Cardiac fibroblast (primary cell): ENCODE results near the gene ANP32A.

Experiments
- DNase-seq, 2 donors: peaks; one replicate each; pipeline versions ENCODE4 v3.0.0 to v3.0.0-alpha.2; 2010; ENCODE audit warnings: low read depth in 2 of 2
- H3K4me3 ChIP-seq, 2 donors: replicated peaks in 1 of 2; 1 replicate in 1 of 2; 2 replicates in 1 of 2; pipeline ENCODE4 v1.5.1; 2011; ENCODE audit warnings: low read depth in 2 of 2, low read length in 2 of 2, mild to moderate bottlenecking in 2 of 2, moderate library complexity in 1 of 2
- TF ChIP-seq, protein P1 (sequence below): IDR thresholded peaks from one replicate; pipeline ENCODE4 v1.5.1; 2011; ENCODE audit warnings: low read depth, mild to moderate bottlenecking, low read length, inconsistent platforms

ANP32A gene

DNA sequence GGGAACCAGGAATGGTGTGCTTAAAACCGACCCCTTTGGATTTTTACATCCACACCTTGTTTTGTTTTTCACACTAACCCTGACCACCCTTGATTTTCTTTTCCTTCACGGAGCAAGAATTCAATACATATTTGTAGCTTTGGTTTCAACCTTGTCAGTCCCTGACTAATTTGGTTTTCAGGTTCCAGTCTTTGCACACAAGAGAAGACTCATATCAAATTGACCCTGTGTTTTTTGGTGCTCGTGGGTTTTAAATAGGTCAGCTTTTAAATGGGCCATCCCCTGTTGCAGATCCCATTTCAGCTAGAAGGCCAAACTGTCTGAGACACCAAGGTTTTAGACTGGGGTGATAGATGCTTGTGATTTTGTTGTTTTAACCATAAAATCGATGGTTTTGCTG lies 26.4 kb downstream of the ANP32A start:
- TF ChIP-seq, protein P1, sequence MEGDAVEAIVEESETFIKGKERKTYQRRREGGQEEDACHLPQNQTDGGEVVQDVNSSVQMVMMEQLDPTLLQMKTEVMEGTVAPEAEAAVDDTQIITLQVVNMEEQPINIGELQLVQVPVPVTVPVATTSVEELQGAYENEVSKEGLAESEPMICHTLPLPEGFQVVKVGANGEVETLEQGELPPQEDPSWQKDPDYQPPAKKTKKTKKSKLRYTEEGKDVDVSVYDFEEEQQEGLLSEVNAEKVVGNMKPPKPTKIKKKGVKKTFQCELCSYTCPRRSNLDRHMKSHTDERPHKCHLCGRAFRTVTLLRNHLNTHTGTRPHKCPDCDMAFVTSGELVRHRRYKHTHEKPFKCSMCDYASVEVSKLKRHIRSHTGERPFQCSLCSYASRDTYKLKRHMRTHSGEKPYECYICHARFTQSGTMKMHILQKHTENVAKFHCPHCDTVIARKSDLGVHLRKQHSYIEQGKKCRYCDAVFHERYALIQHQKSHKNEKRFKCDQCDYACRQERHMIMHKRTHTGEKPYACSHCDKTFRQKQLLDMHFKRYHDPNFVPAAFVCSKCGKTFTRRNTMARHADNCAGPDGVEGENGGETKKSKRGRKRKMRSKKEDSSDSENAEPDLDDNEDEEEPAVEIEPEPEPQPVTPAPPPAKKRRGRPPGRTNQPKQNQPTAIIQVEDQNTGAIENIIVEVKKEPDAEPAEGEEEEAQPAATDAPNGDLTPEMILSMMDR = no peak
- DNase-seq = no peak

DNA sequence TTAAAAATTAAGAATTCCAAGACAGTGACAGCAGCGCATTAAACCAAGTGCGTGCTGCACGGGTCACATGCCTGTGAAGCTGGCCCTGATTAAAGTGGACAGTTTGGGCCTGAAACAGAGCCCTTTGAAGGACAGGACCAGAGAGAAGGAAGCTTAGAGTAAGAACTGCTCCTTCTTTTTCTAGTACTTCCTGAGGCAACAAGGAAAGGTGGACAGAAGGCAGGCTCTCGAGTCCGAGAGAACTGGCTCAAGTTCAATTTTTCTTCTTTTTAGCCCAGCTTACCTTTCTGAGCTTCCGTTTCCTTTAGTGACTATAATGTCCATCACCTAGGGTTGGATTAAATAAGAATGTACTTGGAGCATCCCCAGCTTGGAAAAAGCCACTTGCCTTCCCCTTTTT lies 26.9 kb downstream of the ANP32A start:
- DNase-seq = no peak
- no peak overlapping the region for H3K4me3 ChIP-seq
- TF ChIP-seq, protein P1 = no peak

More for the DNA sequence above, 26.4 kb downstream of the ANP32A start:
- no peak overlapping the region for H3K4me3 ChIP-seq

DNA sequence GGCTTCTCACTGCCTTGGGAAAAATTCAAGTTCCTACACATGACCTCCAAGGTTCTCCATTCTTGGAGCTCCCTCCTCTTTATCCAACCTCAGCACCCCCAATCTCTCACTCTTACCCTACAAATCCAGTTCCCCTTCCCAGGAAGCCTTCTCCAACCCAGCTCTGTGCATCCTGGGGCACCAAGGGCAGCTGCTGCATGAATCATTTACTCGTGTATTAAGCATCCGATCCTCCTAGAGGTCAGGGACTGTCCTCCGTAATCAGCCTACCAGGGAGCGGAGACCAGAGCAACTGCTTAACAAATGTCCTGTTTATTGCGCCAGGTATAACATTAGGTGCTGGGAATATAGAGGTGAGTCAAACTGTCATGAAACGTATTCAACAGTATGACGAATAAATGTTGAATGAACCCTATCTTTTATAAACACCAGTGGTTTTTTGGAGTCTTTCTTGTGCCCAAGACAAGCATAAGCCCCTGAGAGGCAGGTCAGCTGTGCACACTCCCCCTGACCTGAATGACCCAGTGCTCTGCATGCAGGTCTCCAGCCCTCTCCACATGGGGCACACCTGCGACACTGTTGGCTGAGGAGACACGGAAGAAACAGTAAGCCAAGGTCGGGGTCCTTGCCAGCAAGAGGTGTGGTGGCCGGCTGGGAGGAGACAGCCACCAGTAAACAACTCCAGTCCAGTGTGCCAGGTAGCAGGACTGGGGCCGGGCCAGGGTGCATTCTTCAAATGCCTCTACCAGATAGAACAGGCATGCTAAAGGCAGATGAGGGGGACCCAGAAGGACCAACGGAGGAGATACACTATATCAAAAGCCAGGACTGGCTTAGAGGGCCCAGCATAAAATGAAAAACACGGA lies 27.6 kb downstream of the ANP32A start:
- H3K4me3 ChIP-seq = no peak overlapping the region
- TF ChIP-seq, protein P1 = no peak
- DNase-seq = no peak

DNA sequence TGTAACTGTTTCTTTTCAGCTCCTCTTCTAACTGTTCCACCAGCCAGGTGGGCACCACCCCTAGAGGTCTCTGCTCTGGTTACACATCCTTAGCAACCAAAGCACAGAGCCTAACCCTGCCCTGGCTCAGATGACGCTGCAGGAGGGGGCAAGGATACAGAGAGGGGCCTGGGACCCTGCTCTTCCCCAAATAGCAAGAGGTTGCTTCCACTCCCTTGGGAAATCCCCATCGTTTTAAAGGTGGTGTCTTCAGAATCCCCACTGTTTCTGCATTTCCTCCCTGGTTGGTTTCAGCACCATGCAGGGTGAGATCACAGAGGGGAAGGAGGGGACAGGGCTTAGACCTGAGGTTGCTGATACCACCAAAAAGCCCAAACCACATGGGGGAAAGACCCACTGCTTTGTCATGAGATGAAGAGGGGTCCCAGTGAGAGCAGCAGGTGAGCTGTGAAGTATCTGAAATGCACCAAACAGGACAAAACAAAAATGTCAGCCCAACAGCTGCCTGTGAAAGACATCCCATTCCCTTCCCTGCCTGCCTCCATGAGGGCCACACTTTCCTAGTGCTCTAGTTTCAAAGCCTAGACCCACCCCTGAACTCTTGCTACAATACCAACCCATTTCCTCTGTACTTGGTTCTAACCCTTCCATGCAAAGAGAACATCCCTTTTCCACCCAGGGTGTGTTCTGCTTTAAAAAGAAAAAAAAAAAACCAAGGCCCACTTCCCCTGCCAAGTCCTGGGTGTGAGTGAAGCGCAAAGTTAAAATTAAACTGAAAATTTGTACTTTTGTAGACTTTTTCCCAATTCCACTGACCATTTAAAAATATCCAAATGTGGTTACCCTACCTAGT lies 29.0 kb downstream of the ANP32A start:
- no peak overlapping the region for H3K4me3 ChIP-seq

DNA sequence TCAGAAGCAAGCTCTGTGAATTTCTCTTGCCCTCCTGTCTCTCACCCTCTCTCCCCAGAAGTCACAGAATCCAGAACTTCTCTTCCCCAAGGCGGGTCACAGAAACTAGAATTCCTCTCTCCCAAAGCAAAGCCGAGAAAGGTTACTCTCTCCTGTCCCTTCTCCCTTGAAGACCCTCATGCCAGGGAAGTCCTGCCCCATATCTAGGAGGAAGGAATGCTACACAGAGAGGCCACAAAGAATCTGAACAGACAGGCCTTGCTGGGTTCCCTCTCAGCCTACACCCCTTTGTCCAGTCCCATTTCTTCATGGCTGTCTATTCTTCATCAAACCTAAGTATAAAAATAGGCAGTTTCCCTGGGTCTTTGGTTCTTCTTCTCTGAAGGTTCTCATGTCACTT lies 29.8 kb downstream of the ANP32A start:
- H3K4me3 ChIP-seq = no peak overlapping the region
- TF ChIP-seq, protein P1 = no peak
- DNase-seq = no peak

More for the DNA sequence above, 29.0 kb downstream of the ANP32A start:
- no peak for DNase-seq
- TF ChIP-seq, protein P1 = no peak

DNA sequence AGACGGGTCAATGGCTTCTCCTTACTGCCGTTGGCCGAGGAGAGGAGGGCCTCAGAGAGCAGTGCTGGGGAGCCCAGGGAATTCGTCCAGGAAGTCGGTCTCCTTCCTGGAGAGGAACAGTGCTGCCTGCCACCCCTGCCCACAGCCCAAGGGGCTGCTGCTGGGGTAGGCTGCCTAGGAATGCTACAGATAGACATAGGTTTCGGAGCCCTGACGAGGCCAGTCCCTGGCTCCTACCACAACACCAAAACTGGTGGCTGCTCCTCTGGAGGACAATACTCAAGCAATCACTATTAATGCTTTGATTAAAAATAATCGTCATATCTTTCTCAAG lies 30.5 kb downstream of the ANP32A start:
- TF ChIP-seq, protein P1 = no peak
- H3K4me3 ChIP-seq = no peak overlapping the region
- DNase-seq = no peak
